ENCODE data around the gene ANK3.
"Not testable (repeated sequence)": the region's sequence is repeated elsewhere in the genome, so short reads cannot be mapped to it uniquely, and the experiment has no call there.

ANK3 gene

DNA sequence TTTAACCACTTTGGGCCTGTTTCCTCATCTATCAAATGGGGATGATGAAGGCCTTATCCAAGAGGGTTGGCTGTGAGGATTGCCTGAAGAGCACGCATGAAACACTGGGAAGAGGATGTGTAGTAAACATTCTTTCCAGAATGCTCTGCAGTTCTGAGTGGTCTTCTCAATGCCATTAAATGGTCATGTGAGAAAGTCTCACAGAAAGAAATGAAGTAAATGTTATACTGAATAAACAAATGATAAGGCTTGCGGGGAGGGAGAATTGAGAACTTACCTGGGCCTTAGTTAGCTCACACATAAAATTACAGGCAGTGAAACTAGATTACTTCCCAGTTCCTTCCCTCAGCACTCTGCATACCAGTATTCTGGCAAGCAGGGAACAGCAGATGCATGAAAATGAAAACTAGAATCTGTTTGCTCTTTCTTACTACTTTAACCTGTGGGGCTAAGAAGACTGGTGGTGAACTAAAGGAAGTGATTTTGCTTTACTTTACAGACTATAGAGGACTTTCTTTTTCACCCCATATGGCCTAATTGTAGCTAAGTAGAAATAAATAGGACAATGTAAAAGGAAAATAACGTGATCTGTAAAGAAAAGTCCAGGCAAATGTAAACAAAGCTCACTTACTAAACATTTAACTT is 348.1 kb downstream of the ANK3 start:
- Mint-ChIP-seq H3K9me3 (ENCODE audit: low read depth) (no peaks in the 10 kb centered on the region), H3K4me3 (no peak overlapping the region), H3K27ac (no peak overlapping the region), H3K27me3 (no peaks in the 10 kb centered on the region), H3K36me3 (no peaks in the 10 kb centered on the region), H3K4me1 (ENCODE audit: low read depth) (no peaks in the 10 kb centered on the region)

DNA sequence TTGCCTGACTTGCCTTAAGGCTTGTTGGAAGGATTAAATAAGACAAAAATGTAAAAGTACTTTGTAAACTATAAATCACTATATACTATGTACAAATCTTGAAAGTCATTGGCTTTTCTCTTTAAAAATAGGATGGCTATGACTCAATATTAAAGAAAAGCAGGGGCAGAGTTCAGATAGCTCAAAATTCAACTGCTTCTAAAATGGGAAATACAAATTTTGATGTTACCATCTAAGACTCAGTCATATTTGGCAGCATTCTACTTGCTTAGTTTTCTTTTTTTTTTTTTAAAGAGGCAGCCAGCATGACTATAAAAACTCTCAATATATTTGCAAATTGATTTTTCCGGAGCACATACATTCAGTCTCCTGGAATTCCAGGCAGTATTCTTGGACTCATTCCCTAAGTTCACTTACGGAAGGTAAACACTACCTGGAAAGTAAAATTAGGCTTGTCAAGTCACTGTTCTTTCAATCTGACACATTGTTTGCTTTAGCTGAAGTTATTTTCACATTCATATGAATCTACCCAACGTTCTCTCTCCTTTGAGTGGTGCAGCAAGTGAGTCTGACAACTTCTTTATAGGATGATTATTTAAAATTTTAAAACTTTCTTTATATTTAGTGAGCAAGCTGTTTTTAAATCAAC is 349.5 kb downstream of the ANK3 start:
- no peaks in the 10 kb centered on the region for H3K4me1 Mint-ChIP-seq (ENCODE audit: low read depth)
- H3K9me3 Mint-ChIP-seq (ENCODE audit: low read depth): no peaks in the 10 kb centered on the region
- H3K27me3 Mint-ChIP-seq: no peaks in the 10 kb centered on the region
- no peak overlapping the region for H3K4me3 Mint-ChIP-seq
- H3K27ac Mint-ChIP-seq: no peak overlapping the region
- no peaks in the 10 kb centered on the region for H3K36me3 Mint-ChIP-seq

DNA sequence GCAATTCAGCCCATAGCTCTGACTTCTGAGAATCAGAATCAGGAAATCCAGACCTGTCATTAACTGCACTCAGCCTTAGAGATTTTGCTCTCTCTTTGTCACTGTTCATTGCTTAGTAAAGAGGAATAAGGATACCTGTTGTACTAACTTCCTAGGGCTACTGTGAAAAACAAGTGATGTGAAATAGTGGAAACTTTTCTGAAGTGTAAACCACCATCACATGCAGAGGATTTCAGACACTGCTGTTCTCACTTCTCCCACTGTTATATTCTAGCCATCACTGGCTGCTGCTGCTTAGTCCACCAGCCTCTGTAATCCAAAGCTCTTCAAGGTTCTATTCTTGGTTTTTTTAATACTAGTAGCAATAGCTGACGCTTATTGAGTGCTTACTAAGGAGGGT is 353.7 kb downstream of the ANK3 start:
- no peaks in the 10 kb centered on the region for H3K27me3 Mint-ChIP-seq

DNA sequence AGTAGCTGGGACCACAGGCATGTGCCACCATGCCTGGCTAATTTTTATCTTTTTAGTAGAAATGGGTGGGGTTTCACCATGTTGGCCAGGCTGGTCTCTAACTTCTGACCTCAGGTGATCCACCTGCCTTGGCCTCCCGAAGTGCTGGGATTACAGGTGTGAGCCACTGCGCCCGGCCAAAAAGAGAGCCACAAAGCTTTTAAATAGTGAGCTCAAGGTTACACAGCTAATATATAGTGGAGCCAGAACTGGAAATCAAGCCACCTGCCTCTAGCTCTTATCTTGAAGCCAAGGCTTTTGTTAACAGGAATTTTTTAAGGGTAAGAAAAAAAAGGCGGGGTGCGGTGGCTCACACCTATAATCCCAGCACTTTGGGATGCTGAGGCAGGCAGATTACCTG is 354.3 kb downstream of the ANK3 start:
- H3K36me3 Mint-ChIP-seq; H3K4me1 Mint-ChIP-seq (ENCODE audit: low read depth); H3K9me3 Mint-ChIP-seq (ENCODE audit: low read depth); H3K27ac Mint-ChIP-seq; H3K4me3 Mint-ChIP-seq; H3K27me3 Mint-ChIP-seq: not testable (repeated sequence)

More for the DNA sequence above, 353.7 kb downstream of the ANK3 start:
- Mint-ChIP-seq H3K36me3 (no peaks in the 10 kb centered on the region), H3K27ac (no peak overlapping the region), H3K4me3 (no peak overlapping the region), H3K9me3 (ENCODE audit: low read depth) (no peaks in the 10 kb centered on the region), H3K4me1 (ENCODE audit: low read depth) (no peaks in the 10 kb centered on the region)

DNA sequence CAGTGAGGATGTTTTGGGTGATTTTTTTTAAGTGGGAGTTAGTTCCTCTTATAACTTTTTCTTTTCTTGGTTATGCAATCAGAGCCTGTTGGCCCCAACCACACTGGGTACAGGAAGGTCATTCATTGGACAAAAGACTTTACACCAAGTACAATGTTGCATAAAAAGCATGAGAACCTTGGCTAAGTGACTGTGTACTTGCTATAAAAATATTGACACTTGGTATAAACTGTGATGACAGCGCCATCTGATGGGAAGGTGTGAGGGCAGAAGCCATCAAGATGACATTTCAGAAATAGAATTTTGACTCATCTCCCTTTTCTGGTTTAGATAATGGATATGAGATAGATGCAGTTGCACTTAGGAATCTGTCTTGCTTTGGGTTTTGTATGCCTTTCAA is 357.0 kb downstream of the ANK3 start:
- Mint-ChIP-seq H3K27me3 (no peaks in the 10 kb centered on the region), H3K9me3 (ENCODE audit: low read depth) (no peaks in the 10 kb centered on the region), H3K4me3 (no peak overlapping the region), H3K4me1 (ENCODE audit: low read depth) (no peaks in the 10 kb centered on the region), H3K27ac (no peak overlapping the region), H3K36me3 (no peaks in the 10 kb centered on the region)

DNA sequence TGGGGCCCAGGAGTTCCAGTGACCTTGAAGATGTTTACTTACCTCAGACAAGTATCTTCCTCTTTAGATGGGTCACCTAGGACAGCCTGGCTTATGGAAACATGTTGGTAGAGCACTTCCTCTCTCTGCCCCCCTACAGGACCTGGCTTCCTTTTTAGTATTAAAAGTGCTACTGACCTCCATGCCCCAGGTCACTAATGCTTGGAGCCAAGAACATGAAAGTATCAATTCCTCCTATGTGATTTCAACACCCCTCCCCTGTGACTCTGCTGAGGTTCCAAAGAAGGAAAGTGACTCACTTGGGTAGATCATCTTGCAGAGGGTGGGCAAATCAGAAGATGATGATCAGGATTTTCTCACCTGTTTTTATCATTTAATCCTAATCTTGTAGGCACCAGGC is 358.0 kb downstream of the ANK3 start:
- H3K27ac Mint-ChIP-seq: no peak overlapping the region
- H3K27me3 Mint-ChIP-seq: no peaks in the 10 kb centered on the region
- no peaks in the 10 kb centered on the region for H3K9me3 Mint-ChIP-seq (ENCODE audit: low read depth)
- no peak overlapping the region for H3K4me3 Mint-ChIP-seq
- H3K36me3 Mint-ChIP-seq: no peaks in the 10 kb centered on the region
- no peaks in the 10 kb centered on the region for H3K4me1 Mint-ChIP-seq (ENCODE audit: low read depth)

DNA sequence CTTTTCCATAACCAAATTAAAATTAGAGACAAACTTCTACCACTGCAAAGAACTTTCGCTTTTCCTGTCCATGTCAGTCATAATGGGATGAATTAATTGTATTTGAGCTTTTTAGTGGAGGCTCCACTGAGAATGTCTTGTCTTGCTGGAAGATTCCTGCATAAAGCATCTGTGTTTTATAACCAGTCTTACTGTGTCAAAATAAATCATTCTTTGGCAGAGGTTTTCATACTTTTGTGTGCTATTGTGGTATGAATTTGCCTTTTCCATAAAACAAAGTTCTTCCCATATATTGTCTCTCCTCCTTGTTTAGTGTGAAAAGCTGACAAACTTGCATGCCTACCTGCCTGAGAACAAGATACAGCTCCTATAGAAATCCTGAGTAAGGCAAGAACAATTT is 358.5 kb downstream of the ANK3 start:
- Mint-ChIP-seq H3K4me3 (no peak overlapping the region), H3K27me3 (no peaks in the 10 kb centered on the region), H3K4me1 (ENCODE audit: low read depth) (no peaks in the 10 kb centered on the region), H3K36me3 (no peaks in the 10 kb centered on the region), H3K27ac (no peak overlapping the region), H3K9me3 (ENCODE audit: low read depth) (no peaks in the 10 kb centered on the region)

DNA sequence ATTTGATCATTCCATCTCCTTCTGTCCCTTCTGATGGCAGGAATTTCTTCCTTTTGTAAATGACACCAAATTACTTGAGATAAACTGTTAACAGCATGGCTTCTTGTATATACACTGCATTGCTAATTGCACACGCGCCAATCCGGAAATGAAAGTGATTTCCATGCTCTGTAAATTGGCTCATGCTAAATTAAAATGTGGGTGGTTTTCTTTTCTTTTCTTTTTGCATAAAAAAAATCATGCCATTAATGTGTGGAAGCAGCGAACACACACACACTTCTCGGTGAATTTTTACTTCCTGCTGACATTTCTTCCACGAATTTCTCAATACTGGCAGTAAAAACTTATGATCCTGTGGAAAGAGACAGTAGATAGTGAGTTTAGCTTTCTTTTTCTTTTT is 360.2 kb downstream of the ANK3 start:
- Mint-ChIP-seq H3K36me3 (no peaks in the 10 kb centered on the region), H3K27me3 (no peaks in the 10 kb centered on the region), H3K4me3 (no peak overlapping the region), H3K4me1 (ENCODE audit: low read depth) (no peaks in the 10 kb centered on the region), H3K27ac (no peak overlapping the region), H3K9me3 (ENCODE audit: low read depth) (no peaks in the 10 kb centered on the region)

DNA sequence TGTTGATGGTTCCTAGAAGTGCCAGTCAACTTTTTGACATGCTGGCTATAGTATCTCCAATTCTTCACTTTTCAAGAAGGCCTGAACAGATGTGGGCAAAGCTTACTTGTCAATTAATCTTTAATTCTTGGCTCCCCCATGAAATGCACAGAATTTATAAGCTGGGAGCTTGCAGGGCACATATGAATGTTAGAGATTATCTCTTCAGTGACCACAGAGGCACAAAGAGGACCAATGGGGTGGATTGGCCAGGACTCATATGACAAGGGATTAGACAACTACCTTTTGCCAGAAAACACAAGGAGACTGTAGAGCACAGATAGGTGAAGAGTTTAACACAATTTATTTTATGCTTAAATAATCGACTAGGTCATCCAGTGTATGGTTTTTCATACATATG is 361.6 kb downstream of the ANK3 start:
- Mint-ChIP-seq H3K27me3 (no peaks in the 10 kb centered on the region), H3K36me3 (no peaks in the 10 kb centered on the region), H3K4me1 (ENCODE audit: low read depth) (no peaks in the 10 kb centered on the region), H3K27ac (no peak overlapping the region), H3K9me3 (ENCODE audit: low read depth) (no peaks in the 10 kb centered on the region), H3K4me3 (no peak overlapping the region)

DNA sequence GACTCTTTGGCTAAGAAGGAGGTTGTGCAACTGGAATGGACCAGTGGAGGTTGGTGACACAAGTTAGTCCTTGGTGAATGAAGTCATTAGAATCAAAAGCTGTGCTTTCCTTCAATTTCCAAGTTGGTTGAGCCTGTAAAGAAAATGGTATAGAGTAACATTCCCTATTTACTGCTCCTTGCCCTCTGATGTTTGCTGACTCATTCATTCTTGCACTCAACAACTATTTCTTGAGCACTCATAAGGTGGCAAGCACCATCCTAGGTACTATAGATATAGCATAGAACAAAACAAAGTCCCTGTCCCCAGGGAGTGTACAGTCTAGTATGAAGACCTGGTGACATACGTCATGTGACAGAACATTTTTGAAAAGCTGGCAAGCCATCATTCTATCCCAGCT is 364.4 kb downstream of the ANK3 start:
- H3K4me1 Mint-ChIP-seq (ENCODE audit: low read depth): no peaks in the 10 kb centered on the region
- H3K27me3 Mint-ChIP-seq: no peaks in the 10 kb centered on the region
- no peak overlapping the region for H3K4me3 Mint-ChIP-seq
- H3K36me3 Mint-ChIP-seq: no peaks in the 10 kb centered on the region
- no peak overlapping the region for H3K27ac Mint-ChIP-seq
- no peaks in the 10 kb centered on the region for H3K9me3 Mint-ChIP-seq (ENCODE audit: low read depth)

DNA sequence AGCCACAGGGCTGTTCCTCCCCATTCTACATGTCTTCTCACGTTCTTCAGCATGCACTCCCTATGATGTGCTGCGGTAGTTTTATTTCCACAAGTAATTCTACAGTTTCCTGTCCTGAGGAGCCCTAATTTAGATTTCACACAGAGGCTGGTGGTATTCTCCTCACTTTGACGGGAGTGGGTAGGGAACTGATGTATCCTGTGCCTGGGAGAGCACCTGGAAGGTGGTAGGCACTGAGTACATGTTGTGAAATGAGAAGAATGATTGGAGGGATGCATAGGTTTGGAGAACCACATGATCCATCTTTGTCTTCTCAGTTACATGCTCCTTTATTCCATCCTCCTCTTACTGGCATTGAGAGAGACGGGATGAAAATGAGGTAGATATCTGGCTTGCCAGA is 365.2 kb downstream of the ANK3 start:
- H3K27ac Mint-ChIP-seq: no peak overlapping the region
- H3K9me3 Mint-ChIP-seq (ENCODE audit: low read depth): no peaks in the 10 kb centered on the region
- H3K36me3 Mint-ChIP-seq: no peaks in the 10 kb centered on the region
- H3K4me3 Mint-ChIP-seq: no peak overlapping the region
- no peaks in the 10 kb centered on the region for H3K4me1 Mint-ChIP-seq (ENCODE audit: low read depth)
- no peaks in the 10 kb centered on the region for H3K27me3 Mint-ChIP-seq

DNA sequence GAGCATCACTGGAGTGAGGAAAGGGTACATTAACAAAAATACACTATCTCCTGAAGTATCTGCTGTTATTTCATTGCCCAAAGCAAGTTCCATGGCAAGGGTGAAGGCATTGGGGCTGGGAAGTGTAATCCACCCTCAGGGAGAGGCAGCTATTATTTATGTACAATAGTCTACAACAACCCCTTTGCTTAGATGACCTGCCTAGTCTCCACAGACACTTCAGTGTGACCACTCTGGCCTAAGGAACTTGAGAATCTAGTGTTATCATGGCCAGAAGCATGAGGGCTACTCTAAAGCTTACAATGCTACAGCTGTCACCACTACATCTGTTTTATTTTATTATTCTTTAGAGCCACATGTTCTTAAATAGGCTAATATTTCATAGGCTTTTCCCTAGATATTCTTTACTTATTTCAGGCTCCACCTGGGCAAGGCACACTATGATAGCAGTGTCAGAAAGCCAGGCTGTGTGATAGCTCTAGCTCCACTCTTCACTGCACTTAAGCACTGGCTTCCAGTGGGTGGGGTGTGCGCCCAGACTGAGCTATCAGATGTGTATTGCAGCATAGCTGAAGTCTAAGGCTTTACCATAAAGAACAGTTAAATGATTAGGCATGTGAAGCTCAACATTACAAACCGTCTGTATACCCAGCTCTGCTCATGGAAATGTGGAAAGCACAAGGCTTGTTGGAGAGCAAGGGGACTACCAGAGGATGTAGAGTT is 366.4 kb downstream of the ANK3 start:
- Mint-ChIP-seq H3K36me3 (no peaks in the 10 kb centered on the region), H3K9me3 (ENCODE audit: low read depth) (no peaks in the 10 kb centered on the region), H3K4me3 (no peak overlapping the region), H3K27me3 (peaks cover 2% of the 10 kb centered on the region), H3K4me1 (ENCODE audit: low read depth) (no peaks in the 10 kb centered on the region), H3K27ac (no peak overlapping the region)

DNA sequence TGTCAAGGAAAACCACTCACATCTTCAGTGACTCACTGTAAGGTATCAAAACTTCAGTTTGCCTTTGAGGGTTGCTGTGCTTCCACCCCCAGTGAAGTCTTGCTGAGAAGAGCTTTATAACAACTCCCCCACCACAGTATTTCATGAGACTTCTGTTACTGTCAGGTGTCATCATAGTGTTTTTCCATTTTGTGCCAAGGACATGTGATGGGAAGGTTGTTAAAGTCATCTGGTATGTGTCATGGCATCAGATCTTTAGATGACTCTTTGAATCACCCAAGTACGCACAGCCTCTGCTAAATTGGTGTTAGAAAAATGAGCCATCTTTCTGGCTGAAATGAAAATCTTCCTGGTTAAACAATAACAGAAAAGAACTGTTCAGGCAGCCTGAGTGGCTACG is 368.3 kb downstream of the ANK3 start:
- Mint-ChIP-seq H3K4me3 (no peak overlapping the region), H3K27me3 (peaks cover 2% of the 10 kb centered on the region), H3K36me3 (no peaks in the 10 kb centered on the region), H3K4me1 (ENCODE audit: low read depth) (no peaks in the 10 kb centered on the region), H3K27ac (no peak overlapping the region), H3K9me3 (ENCODE audit: low read depth) (no peaks in the 10 kb centered on the region)

DNA sequence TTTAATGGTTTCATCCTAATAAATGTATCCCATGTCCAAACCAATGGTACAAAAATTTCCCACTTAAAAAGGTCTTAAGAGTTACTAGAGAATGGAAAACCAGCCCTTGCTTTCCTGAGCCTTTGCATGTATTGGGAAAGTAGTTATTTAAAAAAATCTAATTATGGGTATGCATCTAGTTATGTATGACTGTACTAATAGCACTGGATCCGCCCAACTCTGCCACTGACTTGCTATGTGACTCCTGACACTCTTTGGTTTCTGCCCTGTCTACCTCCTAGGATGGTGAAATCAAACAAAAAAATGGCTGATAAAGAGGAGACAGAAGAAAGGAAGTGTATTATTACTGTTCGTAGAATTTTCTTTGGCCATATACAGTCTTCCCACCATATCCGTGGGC is 372.9 kb downstream of the ANK3 start:
- Mint-ChIP-seq H3K27me3 (peaks cover 2% of the 10 kb centered on the region), H3K4me1 (ENCODE audit: low read depth) (no peaks in the 10 kb centered on the region), H3K27ac (no peak overlapping the region), H3K9me3 (ENCODE audit: low read depth) (no peaks in the 10 kb centered on the region), H3K36me3 (no peaks in the 10 kb centered on the region), H3K4me3 (no peak overlapping the region)

DNA sequence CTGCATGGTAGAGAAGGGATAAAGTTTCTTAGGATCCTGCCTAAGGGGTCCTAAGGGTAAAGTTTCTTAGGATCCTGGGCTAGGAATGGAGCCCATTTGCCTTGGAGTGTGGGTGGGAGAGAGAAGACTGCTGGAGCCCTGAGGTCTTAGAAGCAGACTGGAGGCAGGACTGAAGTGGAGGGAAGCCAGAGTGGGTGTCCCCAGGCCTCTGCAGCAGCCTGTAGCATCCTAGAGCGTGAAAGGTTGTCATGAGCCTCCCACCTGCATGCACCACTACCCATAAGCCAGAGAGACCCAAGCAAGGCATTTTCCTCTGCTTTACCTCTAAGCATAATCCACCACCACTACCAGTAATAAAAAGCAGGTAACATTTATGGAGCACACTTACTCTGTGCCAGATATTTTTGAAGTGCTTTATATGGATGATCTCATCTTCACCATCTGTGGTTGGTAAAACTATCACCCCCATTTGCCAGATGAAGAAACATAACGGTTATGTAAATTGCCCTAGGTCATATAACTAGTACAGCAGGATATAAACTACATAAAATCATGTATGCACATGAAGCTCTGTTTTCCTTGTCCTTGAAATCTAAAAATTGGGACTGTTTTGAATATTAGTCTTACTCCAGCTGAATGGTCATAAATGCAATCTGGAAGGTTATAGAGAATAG is 379.8 kb downstream of the ANK3 start:
- Mint-ChIP-seq H3K9me3 (ENCODE audit: low read depth) (no peaks in the 10 kb centered on the region), H3K36me3 (no peaks in the 10 kb centered on the region), H3K27ac (no peak overlapping the region), H3K27me3 (no peaks in the 10 kb centered on the region), H3K4me3 (no peak overlapping the region), H3K4me1 (ENCODE audit: low read depth) (no peaks in the 10 kb centered on the region)
